ENCODE measurements around the gene DNAJB6.

GRCh38 chr7:157436076-157436475 is 99.3 kb downstream of the DNAJB6 start:
- no peak for TF ChIP-seq EZH2 (IDR thresholded peaks at IDR 0.05; ENCODE audit: insufficient read depth, poor library complexity, severe bottlenecking)
- no peak for TF ChIP-seq EZH2phosphoT487 (IDR thresholded peaks at IDR 0.05; ENCODE audit: insufficient read depth, low read depth)
